Right forelimb (tissue), 1 donor: ENCODE measurements around the gene ADD1.

ENCODE experiments used
- DNase-seq: peaks from one replicate; pipeline ENCODE4 v3.0.0-alpha.2; 2018

The ADD1 gene, protein sequence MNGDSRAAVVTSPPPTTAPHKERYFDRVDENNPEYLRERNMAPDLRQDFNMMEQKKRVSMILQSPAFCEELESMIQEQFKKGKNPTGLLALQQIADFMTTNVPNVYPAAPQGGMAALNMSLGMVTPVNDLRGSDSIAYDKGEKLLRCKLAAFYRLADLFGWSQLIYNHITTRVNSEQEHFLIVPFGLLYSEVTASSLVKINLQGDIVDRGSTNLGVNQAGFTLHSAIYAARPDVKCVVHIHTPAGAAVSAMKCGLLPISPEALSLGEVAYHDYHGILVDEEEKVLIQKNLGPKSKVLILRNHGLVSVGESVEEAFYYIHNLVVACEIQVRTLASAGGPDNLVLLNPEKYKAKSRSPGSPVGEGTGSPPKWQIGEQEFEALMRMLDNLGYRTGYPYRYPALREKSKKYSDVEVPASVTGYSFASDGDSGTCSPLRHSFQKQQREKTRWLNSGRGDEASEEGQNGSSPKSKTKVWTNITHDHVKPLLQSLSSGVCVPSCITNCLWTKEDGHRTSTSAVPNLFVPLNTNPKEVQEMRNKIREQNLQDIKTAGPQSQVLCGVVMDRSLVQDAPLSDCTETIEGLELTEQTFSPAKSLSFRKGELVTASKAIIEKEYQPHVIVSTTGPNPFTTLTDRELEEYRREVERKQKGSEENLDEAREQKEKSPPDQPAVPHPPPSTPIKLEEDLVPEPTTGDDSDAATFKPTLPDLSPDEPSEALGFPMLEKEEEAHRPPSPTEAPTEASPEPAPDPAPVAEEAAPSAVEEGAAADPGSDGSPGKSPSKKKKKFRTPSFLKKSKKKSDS

DNA sequence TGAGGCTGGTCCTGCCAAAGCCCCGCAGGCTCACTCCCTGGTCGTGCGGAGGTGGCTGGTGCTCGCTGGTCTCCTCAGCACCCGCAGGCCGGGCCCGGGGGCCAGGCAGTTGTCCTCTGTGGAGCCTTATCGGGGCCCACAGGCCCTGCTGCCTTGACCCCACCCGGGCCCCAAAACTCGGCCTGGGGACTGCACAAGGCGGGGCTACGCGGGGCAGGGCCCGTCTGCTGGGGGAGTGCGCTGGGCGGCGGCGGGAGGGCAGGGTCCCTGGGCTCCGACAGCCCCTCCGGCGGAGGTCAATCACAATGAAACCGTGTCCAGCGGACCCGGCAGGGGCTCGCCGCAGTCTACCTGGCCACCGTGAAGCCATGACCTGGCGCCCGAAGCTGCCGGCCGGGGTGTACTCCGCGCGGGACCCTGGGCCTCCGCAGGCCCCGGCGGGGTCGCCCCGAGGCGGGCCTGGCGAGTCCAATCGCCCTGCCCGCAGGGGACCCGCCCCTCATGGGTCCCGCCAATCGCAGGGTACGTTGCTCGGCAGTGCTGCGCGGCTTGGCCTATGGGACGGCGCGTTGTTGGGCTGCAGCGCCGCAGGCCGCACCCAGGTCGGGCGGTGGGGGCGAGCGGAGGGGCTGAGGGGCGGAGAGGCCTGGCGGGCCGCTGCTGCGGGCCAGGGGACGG is at the start of gene ADD1:
Gene ADD1, plus strand, starts transcription at position 582 of the 678 bp plus-strand sequence. CDS start 32,072 bp downstream, outside the sequence.
- peak; percentile 99 for DNase-seq

DNA sequence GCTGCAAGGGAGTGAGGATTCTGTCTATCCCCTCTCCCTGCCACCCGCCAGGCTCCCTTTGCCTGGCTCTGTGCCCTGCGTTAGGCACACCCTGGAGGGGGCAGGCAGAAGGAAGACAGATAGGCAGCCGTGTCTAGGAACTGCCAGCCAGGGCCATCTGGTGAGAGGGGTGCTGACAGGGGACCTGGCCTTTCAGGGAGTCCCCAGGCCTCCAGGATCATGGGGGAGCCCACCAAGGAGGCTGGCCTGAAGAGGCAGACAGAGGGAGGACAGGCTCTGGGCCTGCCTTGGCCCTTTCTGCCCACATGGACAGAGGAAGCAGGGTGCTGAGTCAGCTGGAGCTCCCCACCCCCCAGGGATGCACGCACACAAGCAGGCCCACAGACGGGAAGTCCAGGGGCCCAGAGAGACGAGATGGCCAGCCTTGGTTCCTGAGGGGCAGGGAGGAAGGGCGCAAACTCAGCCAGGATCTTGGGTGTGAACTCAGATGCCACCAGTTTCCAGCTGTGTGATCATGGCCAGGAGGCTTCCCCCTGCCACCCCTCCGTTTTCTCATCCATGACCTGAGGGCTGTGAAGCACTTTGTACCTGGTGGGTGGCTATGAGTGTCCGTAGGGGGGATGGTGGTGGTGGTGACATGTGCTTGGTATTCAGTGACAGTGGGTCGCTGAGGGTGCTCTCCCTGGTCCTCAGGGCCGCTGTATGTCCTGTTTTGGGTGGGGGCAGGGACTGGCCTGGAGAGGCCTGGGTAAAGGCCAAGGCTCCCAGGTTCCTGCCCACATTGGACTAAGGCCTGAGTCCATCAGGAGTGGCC is 49.0 kb upstream of the ADD1 start:
- DNase-seq, result no peak

DNA sequence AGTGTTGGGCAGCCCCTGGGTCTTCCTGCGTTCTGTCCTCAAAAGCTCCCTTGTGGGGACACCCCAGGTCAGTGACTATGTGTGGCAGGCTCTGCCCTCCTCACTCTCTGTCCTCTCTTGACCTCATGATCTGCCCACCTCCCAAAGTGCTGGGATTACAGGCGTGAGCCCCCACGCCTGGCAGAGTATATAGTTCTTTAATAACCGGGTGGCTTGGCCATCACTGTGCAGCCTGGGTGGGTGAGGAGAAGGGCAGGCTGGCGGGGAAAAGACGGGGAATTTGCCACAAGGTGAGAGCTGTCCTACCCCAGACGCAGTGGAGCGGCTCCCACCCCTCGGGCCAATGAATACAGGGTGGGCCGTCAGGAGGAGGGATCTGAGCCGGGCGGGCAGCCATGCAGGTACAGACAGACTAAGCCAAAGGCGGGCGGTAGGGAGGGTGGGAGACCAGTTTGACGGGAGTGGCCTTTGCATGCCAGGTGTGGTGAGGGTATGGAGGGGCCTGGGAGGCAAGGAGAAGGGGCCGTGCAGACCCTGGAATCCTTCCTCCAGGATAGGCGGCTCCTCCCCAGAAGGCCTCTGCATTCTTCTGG is 48.2 kb upstream of the ADD1 start:
- peak; percentile 39 for DNase-seq

DNA sequence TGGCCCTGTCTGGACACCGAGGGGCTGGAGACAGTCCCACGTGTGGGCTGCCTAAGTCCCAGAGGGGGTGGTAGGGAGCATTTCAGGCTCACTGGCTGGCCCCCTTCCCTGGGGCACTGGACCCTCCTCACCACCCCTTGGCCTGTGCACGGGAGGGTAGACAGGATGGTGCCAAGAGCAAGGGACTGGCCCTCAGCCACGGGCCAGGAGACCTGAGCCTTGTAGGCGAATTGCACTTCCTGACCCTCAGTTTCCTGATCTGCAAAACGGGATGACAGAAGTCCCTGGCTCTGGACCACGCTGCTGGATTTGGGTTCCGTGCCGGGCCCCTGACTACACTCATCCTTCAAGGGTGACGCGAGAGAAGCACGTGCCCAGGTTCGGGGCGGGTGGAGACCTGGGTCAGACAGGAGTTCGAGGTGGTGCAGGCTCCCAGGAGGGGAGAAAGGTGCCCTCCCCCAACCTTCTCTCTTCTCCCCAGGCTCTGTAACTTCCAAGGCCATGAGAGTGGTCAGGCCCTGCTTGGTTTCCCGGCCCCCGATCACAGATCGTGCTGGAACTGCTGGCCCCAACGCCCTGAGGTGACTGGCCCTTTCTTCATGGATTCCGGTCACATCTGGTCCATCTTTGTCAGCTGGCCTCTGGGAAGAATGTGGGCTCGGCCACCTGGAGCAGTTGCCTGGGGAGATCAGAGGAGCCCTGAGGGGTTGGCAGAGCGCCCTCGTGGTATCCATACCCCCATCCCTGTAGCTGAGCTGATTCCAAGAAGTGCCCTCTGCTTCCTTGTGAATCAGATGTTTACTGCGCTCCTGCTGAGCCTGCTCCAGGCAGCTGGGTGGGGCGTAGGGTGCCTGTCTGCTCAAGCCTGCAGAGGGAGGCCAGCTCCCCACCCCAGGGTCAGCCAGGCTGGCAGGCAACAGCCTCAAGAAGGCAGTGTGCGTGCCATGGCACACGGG is 47.5 kb upstream of the ADD1 start:
- DNase-seq, result peak; percentile 42

DNA sequence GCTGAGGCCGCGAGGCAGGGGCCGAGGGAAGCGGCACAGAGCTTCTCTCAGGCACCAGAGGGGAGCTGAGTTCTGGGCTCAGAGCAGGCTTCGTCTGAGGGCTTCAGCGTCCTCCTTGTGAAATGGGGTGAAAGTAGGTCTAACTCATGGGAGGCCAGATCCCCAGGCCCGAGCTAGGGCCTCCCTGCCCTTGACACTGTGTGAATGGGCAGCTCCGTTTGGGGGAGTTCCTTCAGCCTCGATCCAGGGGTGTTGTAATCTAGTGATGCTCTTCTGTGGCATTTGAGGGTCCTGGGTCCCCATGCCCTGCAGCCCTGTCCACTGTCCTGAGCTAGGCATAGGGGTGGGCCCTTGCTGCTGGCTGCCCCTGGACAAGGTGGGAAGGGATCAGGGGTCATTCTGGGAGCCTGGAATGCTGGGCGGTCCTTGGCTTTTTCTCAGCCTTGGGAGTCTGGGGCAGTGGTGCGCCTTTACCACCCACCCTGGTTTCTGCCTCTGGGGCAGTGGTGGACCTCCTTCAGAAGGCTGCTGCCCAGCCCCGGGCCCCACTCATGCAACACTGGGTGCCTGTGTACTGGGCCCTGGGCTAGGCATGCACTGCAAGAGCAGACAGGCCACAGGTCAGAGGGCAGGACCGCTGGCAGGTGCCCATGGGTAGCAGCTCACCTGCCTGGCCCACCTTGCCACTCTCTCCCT is 46.6 kb upstream of the ADD1 start:
- peak; percentile 37 for DNase-seq

DNA sequence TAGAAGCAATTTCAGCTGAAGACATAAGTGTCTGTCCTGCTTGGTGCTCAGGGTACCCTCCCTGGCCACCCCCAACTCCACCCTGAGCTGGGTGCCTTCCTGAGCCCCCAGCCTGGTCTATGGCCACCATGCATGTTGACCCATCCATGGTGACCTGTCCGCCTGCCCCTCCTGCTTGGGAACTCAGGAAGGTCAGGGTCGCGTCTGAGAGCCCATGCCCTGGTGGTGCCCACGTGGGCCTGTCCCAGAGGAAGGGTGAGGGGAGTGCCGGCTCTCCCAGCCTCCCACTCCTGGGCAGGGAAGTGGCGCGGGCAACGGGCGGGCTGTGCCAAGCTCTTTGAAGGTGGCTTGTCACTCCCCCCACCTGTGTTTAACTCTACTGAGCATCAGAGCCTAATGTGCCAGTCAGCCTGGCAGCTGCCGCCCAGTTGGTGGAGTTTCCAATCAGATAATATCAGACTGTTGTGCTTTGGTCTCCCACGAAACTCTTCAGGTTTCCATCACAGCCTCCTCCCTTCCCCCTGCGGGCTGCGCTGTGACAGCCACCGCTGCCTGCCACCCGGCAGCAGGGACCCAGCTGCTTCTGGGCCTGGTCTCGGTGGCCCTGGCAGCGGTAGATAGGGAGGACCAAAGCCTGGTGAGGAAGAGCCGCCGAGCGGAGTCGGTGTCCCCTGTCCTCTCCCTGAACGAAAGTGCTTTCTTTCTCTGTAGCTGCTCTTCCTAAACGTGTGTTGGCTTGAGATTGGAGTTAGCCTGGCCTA is 45.9 kb upstream of the ADD1 start:
- DNase-seq, result peak; percentile 41

DNA sequence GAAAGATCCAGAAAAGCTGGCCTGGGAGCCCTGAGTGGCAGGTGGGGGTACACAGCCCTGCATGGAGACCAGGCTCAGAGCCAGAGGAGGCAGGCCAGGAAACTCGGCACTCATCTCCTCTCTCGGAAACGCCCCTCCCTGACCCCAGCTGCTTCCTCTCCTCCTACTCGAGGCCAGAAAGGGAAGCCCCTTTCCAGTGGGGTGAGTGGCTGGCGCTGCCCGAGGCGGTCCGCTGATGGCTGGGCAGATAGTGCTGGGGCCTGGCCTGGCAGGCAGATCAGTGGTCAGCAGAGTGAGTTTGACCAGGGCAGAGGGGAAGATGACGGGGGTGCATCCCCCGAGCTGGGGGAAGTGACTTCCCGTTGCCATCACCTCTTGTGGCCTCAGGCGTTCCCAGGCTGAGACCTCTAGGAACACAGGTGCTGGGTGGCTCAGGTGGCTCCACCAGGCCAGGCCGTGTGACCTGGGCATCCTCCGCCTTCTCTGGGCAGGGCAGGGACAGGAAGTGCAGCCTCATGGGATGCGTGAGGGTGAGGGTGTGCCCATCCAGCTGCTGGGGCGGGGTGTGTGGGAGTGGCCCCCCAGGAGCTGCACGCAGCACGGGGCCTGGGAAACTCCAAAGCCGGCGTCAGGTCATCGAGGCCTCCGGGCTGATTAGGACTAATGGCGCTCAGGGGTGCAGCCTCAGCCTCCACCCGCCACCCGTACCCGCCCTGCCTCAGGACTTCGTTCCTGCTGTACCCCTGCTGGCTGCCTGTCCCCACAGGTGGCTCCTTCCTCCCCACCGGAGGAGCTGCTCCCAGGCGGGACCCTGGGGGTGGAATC is 45.0 kb upstream of the ADD1 start:
- peak; percentile 75 for DNase-seq

DNA sequence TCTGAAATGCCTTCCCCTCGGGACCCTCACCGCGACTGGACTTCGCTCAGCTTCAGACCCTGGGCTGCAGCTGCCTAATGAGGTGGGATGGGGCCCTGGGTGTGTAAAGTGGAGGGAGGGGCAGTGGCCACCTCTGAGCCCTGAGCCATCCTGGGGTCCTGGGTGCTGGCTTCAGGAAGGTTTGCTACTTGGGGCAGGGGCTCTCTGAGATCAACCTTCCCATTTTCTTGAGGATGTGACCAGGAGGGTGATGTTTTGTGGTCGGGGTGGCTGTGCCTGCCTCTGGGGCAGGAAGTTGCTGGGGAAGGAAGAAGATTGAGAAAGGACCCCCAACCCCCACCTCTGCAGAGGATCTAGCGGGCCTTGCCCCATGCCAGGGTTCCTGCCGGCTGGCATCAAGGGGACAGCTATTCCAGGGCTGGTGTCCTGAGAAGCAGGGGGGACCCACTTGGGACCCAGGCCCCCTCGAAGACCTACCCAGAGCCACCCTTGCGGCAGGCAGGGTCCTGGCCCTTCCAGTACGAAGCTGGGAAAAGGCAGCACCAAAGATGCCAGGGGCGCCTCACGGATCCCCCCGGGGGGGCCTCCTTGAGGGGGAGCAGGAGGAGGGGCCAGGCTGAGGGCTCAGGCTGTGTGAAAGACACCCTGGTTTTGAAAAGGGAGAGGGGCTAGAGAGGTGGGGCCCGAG is 44.3 kb upstream of the ADD1 start:
- DNase-seq, result peak; percentile 33

DNA sequence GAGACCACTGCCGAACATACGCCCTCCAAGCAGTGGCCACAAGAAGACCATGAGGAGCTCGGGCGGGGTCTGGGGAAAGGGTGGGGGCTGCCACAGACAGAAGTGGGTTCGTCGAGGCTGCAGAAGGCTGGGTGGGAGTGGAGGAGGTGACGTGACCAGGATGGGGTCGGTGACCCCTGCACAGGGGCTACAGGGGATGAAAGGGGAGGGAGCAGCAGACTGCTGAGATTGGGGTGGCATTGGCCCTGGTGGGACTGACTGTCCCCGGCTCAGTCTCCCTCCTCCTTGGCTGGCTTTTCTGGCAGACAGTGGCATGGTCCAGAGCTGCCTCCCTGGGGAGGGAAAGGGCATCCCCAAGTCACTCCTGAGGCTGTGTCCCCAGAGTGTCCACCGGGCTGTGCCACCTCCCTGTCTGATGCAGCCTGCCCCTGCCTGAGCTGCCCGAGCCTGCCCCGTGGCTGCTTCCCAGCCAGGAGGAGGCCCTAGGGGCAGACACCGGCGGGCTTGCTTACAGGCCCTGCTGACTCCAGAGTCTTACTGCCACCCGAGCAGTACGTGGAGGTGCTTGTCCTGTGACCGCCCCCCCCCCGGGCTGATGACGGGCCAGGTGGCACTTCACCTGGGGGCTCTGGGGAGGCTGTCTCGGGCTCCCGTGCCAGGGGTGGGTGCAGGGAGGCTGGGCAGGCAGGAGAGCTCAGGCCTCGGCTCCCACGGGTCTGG is 43.5 kb upstream of the ADD1 start:
- peak; percentile 49 for DNase-seq

DNA sequence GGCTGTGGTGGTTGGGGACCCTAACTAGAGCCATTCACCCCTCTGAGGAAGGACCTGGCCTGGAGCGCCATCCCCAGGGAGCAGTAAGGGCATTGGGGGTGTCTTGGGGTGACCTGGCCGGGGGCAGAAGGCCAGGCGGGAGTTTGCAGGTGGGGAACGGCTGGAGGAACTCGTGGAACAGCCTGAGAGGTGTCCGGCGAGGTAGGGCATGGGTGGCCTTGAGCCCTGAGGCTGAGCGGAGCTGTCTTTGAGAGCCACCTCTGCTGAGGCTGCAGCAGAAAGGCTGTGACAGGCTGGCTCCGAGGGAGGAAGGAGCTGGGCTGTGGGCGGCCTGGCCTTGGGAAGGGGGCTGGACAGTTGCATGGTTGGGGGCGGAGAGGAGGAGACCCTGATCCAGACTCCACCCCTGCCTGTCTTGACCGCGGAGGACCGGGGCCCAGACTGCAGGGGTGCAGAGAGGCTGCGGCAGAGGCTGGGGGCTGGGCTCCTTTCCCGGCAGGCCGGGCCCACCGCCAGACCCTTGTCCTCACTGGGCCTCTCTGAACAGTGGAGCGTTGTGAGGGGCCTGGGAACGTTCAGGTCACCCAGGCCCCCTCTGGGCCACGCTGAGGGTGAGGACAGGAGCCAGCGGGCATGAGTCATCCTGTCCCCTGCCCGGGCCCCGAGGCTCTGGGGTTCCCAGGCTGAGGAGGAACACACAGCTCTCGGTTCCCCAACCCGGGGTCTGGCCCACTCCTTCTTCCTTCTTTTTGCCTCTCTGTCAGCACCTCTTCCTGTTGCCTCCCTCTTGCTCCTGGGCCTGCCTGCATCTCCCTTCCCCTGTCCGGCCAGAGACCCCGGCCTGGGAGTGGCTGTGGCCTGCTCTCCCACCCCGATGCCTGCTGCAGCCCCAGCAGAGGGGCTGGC is 42.7 kb upstream of the ADD1 start:
- DNase-seq, result peak; percentile 95

DNA sequence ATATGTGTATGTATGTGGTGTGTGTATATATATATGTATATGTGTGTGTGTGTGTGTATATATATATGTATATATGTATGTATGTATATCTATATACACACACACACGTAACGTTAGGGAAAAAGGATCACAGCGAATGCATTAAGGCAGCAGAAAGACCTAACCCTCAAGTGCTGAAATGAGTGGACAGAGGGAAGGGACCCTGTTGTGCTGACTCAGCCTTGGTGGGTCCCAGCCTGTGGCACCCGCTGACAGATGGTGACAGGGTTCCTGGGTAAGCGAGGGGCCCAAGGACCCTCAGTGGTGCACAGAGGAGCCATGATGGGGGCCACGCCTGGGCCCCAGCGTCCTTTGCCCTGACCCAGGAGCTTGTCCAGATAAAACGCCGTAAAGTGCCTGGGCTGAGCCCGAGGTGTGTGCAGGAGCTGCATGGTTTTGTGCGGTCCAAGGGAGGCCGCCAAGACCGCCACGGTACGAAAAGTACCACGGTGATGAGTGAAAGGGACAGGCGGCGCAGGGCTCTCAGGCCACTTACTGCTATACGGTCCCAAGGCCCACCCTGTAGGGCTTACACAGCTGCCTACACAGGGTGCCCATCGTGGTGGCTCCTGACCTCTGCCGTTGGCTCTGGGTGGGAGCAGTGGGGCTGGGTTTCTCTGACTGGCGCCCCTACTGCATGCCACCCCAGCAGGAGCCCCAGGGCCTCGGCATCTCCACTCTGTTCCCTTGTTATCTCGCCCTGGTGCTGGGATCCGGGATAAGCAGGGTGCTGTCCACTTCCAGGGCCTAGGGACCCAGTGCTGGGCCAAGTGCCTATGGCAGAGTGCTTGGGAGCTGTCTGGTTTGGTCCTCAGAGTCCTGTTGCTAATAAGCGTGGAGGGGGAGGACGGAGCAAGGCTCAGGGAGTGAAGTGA is 40.8 kb upstream of the ADD1 start:
- DNase-seq, result no peak

DNA sequence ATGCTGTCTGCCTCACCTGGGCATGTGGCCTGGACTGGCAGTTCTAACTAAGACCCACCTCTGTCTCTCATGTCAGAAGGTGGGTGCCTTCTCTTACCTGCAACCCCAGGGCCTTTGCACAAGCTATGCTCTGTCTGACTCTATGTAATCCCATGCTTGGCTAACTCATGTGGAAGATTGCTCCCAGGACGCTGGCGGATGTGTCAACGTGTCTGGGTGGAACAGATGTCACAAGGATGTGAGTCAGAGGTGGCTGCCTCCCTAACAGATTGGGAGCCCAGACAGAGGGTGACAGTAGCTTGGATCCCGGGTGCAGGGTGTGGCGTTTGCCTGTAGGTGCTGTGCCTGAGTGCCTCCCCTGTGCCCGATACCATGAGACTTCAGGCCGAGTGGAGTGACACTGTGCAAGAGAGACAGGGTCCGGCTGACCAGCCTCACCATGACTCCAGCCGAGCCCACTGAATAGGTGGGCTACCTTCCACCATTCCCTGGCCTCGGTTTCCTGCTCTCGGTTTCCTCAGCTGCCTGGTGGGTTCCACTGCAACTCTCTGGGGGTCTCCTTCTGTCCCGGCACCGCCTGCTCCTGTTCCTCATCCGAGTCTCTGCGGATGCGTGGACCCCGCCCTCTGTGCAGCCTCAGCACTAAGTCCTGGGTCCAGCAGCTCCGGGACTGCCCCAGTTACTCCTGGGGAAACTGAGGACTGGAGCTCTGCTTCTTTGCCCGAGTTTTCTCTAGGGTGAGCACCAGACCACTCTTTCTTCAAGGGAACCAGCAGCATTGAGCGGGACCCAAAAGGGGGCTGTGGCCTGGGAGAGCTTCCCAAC is 39.8 kb upstream of the ADD1 start:
- DNase-seq, result peak; percentile 38

DNA sequence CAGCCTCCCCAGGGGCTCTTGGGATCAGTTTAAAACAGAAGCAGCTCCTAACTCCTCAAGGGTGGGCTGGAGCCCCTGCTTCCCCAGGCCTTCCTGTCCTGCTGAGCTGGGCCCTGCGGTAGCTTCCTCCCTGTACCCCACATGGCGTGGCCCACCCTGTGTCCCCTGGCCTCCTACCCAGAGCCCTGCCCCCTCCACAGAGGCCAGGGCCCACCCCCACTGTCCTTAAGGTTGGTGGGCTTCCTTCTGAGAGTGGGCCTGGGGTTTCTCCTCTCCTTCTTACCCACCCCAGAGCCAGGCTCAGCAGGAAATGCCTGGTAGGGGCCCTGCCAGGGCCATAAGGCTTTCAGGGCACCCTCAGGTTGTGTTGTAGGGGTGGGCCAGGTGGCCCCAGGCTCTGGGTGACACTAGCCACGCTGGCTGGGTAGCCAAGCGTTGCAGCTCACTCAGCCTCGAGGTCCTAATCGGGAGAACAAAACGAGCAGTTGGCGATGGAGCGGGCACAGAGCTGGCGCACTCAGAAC is 39.1 kb upstream of the ADD1 start:
- DNase-seq, result no peak

DNA sequence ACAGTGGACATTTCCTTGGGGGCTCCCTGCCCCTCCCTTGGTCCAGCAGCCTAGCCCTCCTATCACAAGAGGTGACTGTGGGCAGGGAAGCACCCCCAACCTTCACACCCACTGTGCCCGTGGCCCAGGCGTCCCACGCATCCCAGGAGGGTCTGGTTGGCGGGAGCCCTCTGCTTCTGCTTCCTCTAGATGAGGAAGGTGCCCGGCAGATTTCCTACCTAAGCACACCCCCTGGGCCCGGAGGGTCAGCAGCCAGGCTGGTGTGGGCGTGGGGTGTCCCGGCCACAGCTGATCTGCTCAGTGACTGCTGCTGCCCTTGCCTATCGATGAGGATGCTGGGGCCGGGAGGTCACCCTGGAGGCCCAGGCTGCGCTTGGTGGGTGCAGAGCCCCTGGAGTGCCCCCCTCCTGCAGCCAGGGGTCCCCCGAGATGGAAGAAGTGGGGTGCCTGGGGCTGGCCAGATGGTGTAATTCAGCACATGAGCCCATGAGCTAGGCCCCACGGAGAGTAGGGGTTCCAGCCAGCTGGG is 38.6 kb upstream of the ADD1 start:
- no peak for DNase-seq
